ENCODE data around the gene CTSL.

DNA sequence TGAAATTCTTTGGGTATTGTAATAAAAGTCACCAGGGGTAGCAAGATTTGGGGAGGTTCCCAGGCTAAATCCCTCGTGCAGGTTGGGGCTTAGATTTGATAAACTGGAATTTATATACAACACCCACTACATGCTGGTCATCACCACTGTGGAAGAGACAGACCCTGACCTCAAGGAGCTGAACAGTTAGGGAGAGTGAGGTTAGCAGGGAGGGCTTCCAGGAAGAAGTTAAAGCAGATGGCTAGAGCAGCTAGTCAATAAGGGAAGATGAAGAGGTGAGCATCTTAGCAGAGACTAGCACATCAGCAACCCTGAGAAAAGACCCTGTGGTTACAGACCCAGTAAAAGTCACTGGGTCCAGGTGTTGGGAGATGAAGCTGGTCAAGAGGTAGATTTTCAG lies 6.4 kb downstream of the CTSL start:
- TF ChIP-seq CTCF (conservative IDR thresholded peaks at IDR 0.05; ENCODE audit: low read depth, low read length) (no peak), EZH2 (IDR thresholded peaks at IDR 0.05; ENCODE audit: borderline replicate concordance, low read depth, low read length, poor library complexity, severe bottlenecking) (no peak)

Data from A673 (cell line).